Parathyroid adenoma (tissue), 2 donors: ENCODE measurements around the gene LRP11.
"Not testable (repeated sequence)": the region's sequence is repeated elsewhere in the genome, so short reads cannot be mapped to it uniquely, and the experiment has no call there.

Experiments used
- H2AFZ ChIP-seq: fragments of 300-600 bp; sonication (generic); one replicate; pipeline ENCODE4 v1.7.0; 2017; ENCODE audit warnings: antibody characterized with exemption, mild to moderate bottlenecking
- H3K27ac ChIP-seq: fragments of 300-600 bp; sonication (generic); one replicate; pipeline ENCODE4 v1.7.0; 2017
- H3K27me3 ChIP-seq: fragments of 300-600 bp; sonication (generic); one replicate; pipeline ENCODE4 v1.7.0; 2017; ENCODE audit warnings: low read length; ENCODE audit not compliant: control insufficient read depth, insufficient read depth
- H3K36me3 ChIP-seq: fragments of 300-600 bp; sonication (generic); one replicate; pipeline ENCODE4 v1.7.0; 2017; ENCODE audit warnings: low read length; ENCODE audit not compliant: control insufficient read depth, insufficient read depth
- H3K4me1 ChIP-seq: fragments of 300-600 bp; sonication (generic); one replicate; pipeline ENCODE4 v1.7.0; 2017; ENCODE audit warnings: control low read depth
- H3K4me2 ChIP-seq: fragments of 300-600 bp; sonication (generic); one replicate; pipeline ENCODE4 v1.7.0; 2017; ENCODE audit warnings: low read length
- H3K4me3 ChIP-seq: fragments of 300-600 bp; sonication (generic); one replicate; pipeline ENCODE4 v1.7.0; 2017; ENCODE audit warnings: low read depth, low read length
- H3K79me2 ChIP-seq: fragments of 300-600 bp; sonication (generic); one replicate; pipeline ENCODE4 v1.7.0; 2017; ENCODE audit warnings: control low read depth
- H3K9ac ChIP-seq: fragments of 300-600 bp; sonication (generic); one replicate; pipeline ENCODE4 v1.7.0; 2017; ENCODE audit warnings: mild to moderate bottlenecking
- H3K9me3 ChIP-seq: fragments of 300-600 bp; sonication (generic); one replicate; pipeline ENCODE4 v1.7.0; 2017; ENCODE audit warnings: low read length; ENCODE audit not compliant: control insufficient read depth
- CTCF ChIP-seq: fragments of 300-600 bp; sonication (generic); IDR thresholded peaks from one replicate; pipeline ENCODE4 v1.7.0; 2017; ENCODE audit warnings: antibody characterized with exemption, mild to moderate bottlenecking
- donor health status: primary hyperparathyroidism.

LRP11 gene

GRCh38 chr6:149895833-149896271, 31.7 kb upstream of the LRP11 start:
- H3K4me2 ChIP-seq = no peak overlapping the region
- H3K4me1 ChIP-seq = peaks cover 18% of the 10 kb centered on the region
- H3K27me3 ChIP-seq = no peaks in the 10 kb centered on the region
- H2AFZ ChIP-seq = peak overlapping the region; percentile 81
- no peak overlapping the region for H3K4me3 ChIP-seq
- peak overlapping the region; percentile 53 for H3K27ac ChIP-seq
- no peaks in the 10 kb centered on the region for H3K36me3 ChIP-seq
- H3K9ac ChIP-seq = no peak overlapping the region
- no peak for TF ChIP-seq CTCF
- no peaks in the 10 kb centered on the region for H3K9me3 ChIP-seq
- H3K79me2 ChIP-seq = no peaks in the 10 kb centered on the region

GRCh38 chr6:149895048-149895590, 31.0 kb upstream of the LRP11 start:
- Histone ChIP-seq H3K27ac (peak overlapping the region; percentile 53), H3K4me2 (no peak overlapping the region), H3K4me3 (no peak overlapping the region), H3K4me1 (peaks cover 18% of the 10 kb centered on the region), H3K9ac (no peak overlapping the region), H3K27me3 (no peaks in the 10 kb centered on the region), H2AFZ (peak overlapping the region; percentile 81), H3K9me3 (no peaks in the 10 kb centered on the region), H3K36me3 (no peaks in the 10 kb centered on the region), H3K79me2 (no peaks in the 10 kb centered on the region)
- peak; percentile 41 for TF ChIP-seq CTCF

- not testable (repeated sequence) for H3K79me2 ChIP-seq, H3K9ac ChIP-seq, H3K4me2 ChIP-seq, H3K27me3 ChIP-seq, H3K9me3 ChIP-seq, H3K4me3 ChIP-seq, H3K36me3 ChIP-seq, H2AFZ ChIP-seq, H3K27ac ChIP-seq
- peaks cover 24% of the 10 kb centered on the region for H3K4me1 ChIP-seq
These were observed 27.7 kb upstream of the LRP11 start for GRCh38 chr6:149891864-149892263.

GRCh38 chr6:149891259-149891658, 27.1 kb upstream of the LRP11 start:
- H3K4me3 ChIP-seq = no peak overlapping the region
- TF ChIP-seq CTCF = no peak
- H3K9me3 ChIP-seq = no peaks in the 10 kb centered on the region
- no peaks in the 10 kb centered on the region for H3K27me3 ChIP-seq
- H3K9ac ChIP-seq = no peak overlapping the region
- H3K36me3 ChIP-seq = no peaks in the 10 kb centered on the region
- no peak overlapping the region for H3K4me2 ChIP-seq
- no peak overlapping the region for H3K27ac ChIP-seq
- no peak overlapping the region for H2AFZ ChIP-seq
- H3K4me1 ChIP-seq = peaks cover 27% of the 10 kb centered on the region
- no peaks in the 10 kb centered on the region for H3K79me2 ChIP-seq

- Histone ChIP-seq H3K4me1 (peaks cover 21% of the 10 kb centered on the region), H3K36me3 (no peaks in the 10 kb centered on the region), H3K9ac (no peak overlapping the region), H3K4me3 (no peak overlapping the region), H3K27ac (no peak overlapping the region), H3K9me3 (no peaks in the 10 kb centered on the region), H3K4me2 (no peak overlapping the region), H2AFZ (no peak overlapping the region), H3K27me3 (no peaks in the 10 kb centered on the region), H3K79me2 (no peaks in the 10 kb centered on the region)
- no peak for TF ChIP-seq CTCF
These were observed 26.5 kb upstream of the LRP11 start for GRCh38 chr6:149890629-149891045.
